Transverse colon (tissue), 4 donors: ENCODE measurements around the gene TLK1. TPM values are rescaled to one million over a fixed set of nuclear protein-coding genes. Genes with fewer than 3 reads are reported as not detected.

ENCODE experiments used
- DNase-seq: peaks from one replicate; pipeline ENCODE4 v3.0.0-alpha.2; 2019
- H3K27ac ChIP-seq, 4 donors: fragments of 200-600 bp; sonication (generic); 2 replicates each; pipeline ENCODE4 v1.5.1; 2016 to 2018; ENCODE audit warnings: inconsistent platforms in 4 of 4
- H3K27me3 ChIP-seq: fragments of 200-600 bp; sonication (generic); 2 replicates; pipeline ENCODE4 v1.5.1; 2017; ENCODE audit warnings: inconsistent platforms
- H3K36me3 ChIP-seq, 4 donors: fragments of 200-600 bp; sonication (generic); 2 replicates each; pipeline ENCODE4 v1.5.1; 2017 to 2019; ENCODE audit warnings: inconsistent platforms in 4 of 4
- H3K4me1 ChIP-seq, 4 donors: fragments of 200-600 bp; sonication (generic); 2 replicates each; pipeline ENCODE4 v1.5.1; 2017 to 2020; ENCODE audit warnings: inconsistent platforms in 4 of 4
- H3K4me3 ChIP-seq, 4 donors: fragments of 200-600 bp; sonication (generic); 1 replicate in 1 of 4; 2 replicates in 3 of 4; pipeline versions ENCODE4 v1.5.1 to v1.6.1; 2017 to 2019; ENCODE audit warnings: inconsistent platforms in 4 of 4
- H3K9me3 ChIP-seq, 2 donors: fragments of 200-600 bp; sonication (generic); 2 replicates each; pipeline ENCODE4 v1.5.1; 2017 to 2019; ENCODE audit warnings: inconsistent platforms in 2 of 2
- EP300 ChIP-seq: sonication (generic); formaldehyde crosslinking; IDR thresholded peaks from one replicate; pipeline ENCODE4 v1.6.1; 2017; ENCODE audit warnings: antibody characterized with exemption, low read depth
- POLR2A ChIP-seq: fragments of 450-650 bp; IDR thresholded peaks from one replicate; pipeline ENCODE4 v1.6.1; 2016; ENCODE audit warnings: antibody characterized with exemption, mild to moderate bottlenecking, moderate library complexity
- POLR2AphosphoS5 ChIP-seq, 3 donors: sonication (generic); formaldehyde crosslinking; IDR thresholded peaks; one replicate each; pipeline ENCODE4 v1.6.1; 2016; ENCODE audit warnings: antibody characterized with exemption in 3 of 3
- WGBS, 2 donors: methylation state at CpG; one replicate each; pipeline ENCODE4 v1.1.5; 2018; ENCODE audit warnings: low coverage in 1 of 2; 5-methylcytosine and 5-hydroxymethylcytosine counted together
- in situ Hi-C, 4 donors: fragments of 200-750 bp; cut with MboI; loops; one replicate each; pipeline versions ENCODE4 v1.15.0 to v1.15.1; 2017; ENCODE audit warnings: low sequenced_read_pairs in 3 of 4, low pct_ligation_motif_present in 1 of 4, low pct_unique_long_range_greater_than_20kb in 1 of 4
- intact Hi-C: fragments of 100-400 bp; cut with DNase I; formaldehyde crosslinking; loops from one replicate; pipeline ENCODE4 v1.15.1; 2023; ENCODE audit warnings: low total_unique reads
- total RNA-seq, 4 donors: library from RNA; depleted of rRNA; stranded (reverse); fragments of >200 nt; gene quantifications; one replicate each; pipeline ENCODE4 v1.1.0, GENCODE V29; 2016
- TF ChIP-seq, protein P1 (sequence below), 5 experiments: fragments of 200-600 bp in 3 of 5; fragments of 450-650 bp in 2 of 5; sonication (generic) in 3 of 5; IDR thresholded peaks; 1 replicate in 2 of 5; 2 replicates in 3 of 5; pipeline ENCODE4 v1.5.1; 2016 to 2017; ENCODE audit warnings: antibody characterized with exemption in 5 of 5, inconsistent platforms in 3 of 5, mild to moderate bottlenecking in 2 of 5, moderate library complexity in 1 of 5

The TLK1 gene
- total RNA-seq, 4 donors from 2014 or later: 39.6 to 76.3 (median 53.2) TPM

DNA sequence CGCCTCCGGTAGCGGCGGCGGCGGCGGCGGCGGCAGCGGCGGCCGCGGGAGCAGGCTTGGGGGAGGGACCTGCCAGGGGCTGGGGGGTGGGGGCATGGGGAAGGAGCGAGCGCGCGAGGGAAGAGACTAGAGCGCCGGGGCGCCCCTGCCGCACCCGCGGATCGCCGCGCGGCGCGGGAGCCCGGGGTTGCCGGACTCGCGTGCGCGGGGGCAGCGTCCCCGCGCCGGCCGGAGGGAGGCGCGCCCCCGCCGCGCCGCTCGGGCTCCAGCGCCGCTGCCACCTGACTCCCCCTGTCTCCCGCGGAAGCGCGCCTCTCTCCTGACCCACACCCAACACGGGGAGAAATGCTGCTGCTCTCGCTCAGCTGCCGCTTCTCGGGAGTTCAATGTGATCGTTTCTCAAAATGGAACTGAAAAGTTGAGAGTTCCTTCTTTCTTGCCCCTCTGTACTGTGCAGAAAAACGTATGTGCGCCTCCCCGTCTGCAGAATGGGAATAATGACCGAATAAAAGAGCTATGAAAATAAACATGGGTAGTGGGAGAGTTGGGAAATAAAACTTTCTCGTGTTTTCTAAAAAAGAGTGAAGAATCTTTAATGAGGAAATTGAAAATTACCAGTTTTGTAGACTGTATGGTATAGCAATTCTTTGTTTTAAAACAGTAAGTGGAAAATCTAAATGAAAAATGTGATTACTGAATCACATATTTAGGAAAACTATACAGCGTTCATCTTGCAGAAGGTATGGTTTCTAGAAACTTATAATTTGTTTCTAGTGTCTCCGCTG is 455 bp upstream of the TLK1 start:
- H3K4me3 ChIP-seq: peak overlapping the region; percentile 70 to 91 (median 84)
- in situ Hi-C loops: loop anchor here (10.0 to 25.0 kb wide), 4 partner anchors 186 to 254 kb away; no protein-coding TSS in a partner anchor
- H3K36me3 ChIP-seq: no peaks in the 10 kb centered on the region
- peak; percentile 83 for DNase-seq
- peak overlapping the region; percentile 93 to 98 (median 98) for H3K27ac ChIP-seq
- H3K9me3 ChIP-seq: no peaks in the 10 kb centered on the region
- H3K27me3 ChIP-seq: no peaks in the 10 kb centered on the region
- H3K4me1 ChIP-seq: peaks cover 0 to 35% (median 20%) of the 10 kb centered on the region in 4 donors
- intact Hi-C loops: no loop called here
- 1% methylated on average over 12 to 54 of the region's 65 CpGs for WGBS, 2 donors
- TF ChIP-seq, protein P1, sequence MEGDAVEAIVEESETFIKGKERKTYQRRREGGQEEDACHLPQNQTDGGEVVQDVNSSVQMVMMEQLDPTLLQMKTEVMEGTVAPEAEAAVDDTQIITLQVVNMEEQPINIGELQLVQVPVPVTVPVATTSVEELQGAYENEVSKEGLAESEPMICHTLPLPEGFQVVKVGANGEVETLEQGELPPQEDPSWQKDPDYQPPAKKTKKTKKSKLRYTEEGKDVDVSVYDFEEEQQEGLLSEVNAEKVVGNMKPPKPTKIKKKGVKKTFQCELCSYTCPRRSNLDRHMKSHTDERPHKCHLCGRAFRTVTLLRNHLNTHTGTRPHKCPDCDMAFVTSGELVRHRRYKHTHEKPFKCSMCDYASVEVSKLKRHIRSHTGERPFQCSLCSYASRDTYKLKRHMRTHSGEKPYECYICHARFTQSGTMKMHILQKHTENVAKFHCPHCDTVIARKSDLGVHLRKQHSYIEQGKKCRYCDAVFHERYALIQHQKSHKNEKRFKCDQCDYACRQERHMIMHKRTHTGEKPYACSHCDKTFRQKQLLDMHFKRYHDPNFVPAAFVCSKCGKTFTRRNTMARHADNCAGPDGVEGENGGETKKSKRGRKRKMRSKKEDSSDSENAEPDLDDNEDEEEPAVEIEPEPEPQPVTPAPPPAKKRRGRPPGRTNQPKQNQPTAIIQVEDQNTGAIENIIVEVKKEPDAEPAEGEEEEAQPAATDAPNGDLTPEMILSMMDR (IDR thresholded peaks at IDR 0.05): no peak
- TF ChIP-seq EP300: no peak
- TF ChIP-seq POLR2A: no peak
- peak in 2 of 3 donors; percentile 50 to 67 for TF ChIP-seq POLR2AphosphoS5 (IDR thresholded peaks at IDR 0.05)

GRCh38 chr2:171159372-171160118 is 1.1 kb downstream of the TLK1 start:
- Histone ChIP-seq H3K4me3 (peak overlapping the region; percentile 70 to 91 (median 84)), H3K4me1 (peaks cover 10 to 51% (median 29%) of the 10 kb centered on the region in 4 donors), H3K27ac (peak overlapping the region; percentile 93 to 98 (median 98)), H3K27me3 (no peaks in the 10 kb centered on the region), H3K9me3 (no peaks in the 10 kb centered on the region), H3K36me3 (no peaks in the 10 kb centered on the region)
- peak; percentile 49 for DNase-seq
- no peak for TF ChIP-seq POLR2AphosphoS5 (IDR thresholded peaks at IDR 0.05)
- TF ChIP-seq EP300: no peak
- TF ChIP-seq, protein P1 (IDR thresholded peaks at IDR 0.05): peak in 3 of 5 experiments; percentile 35 to 38 (median 35)
- in situ Hi-C loops (loop anchor here (10.0 to 25.0 kb wide), 4 partner anchors 185 to 255 kb away; no protein-coding TSS in a partner anchor), intact Hi-C loops (loop anchor here (5.0 to 10.0 kb wide), 2 partner anchors 187 to 275 kb away; partner anchors contain the start of genes DCAF17 and METTL8)
- whole genome bisulfite sequencing, 2 donors: 0% methylated on average over 6 to 38 of the region's 38 CpGs

DNA sequence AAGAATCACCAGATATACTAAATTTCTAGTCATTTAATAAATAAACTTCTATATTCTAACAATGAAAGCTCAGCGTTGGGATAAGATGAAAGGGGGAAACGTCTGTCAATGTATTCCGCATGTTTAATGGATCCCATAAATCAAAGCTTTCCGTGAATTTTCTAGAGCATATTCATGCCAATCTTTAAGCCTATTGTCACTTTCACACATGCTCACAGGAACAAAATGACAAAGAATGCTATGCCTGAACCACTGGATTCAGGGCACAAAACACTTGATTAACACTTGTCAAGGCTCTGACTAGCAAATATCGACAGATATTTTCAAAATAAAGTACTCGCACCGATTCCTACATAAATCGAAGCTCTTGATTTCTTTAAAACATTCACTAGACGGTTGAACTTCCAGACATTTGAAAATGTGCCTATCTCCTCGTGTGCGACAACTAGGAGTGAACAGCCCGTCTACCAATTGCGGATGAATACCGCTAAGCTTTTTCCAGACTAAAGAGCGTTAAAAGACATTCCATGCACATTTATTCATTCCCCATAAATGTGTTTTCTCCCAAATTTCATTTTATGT is 1.8 kb downstream of the TLK1 start:
- Histone ChIP-seq H3K36me3 (no peaks in the 10 kb centered on the region), H3K4me3 (peak overlapping the region; percentile 70 to 91 (median 84)), H3K27ac (peak overlapping the region; percentile 93 to 98 (median 98)), H3K9me3 (no peaks in the 10 kb centered on the region), H3K27me3 (no peaks in the 10 kb centered on the region), H3K4me1 (peaks cover 13 to 58% (median 35%) of the 10 kb centered on the region in 4 donors)
- DNase-seq: no peak
- intact Hi-C loops (loop anchor here (5.0 to 10.0 kb wide), 2 partner anchors 187 to 276 kb away; partner anchors contain the start of genes DCAF17 and METTL8), in situ Hi-C loops (loop anchor here in 3 of 4 donors (25.0 kb wide), 2 partner anchors 197 to 253 kb away; no protein-coding TSS in a partner anchor)
- WGBS, 2 donors: 2 to 6% methylated on average over 14 to 15 of the region's 15 CpGs
- TF ChIP-seq, protein P1 (IDR thresholded peaks at IDR 0.05): no peak
- TF ChIP-seq POLR2AphosphoS5 (IDR thresholded peaks at IDR 0.05) (no peak), POLR2A (no peak), EP300 (no peak)
